ENCODE results near the gene ARHGAP26.

Gene ARHGAP26

DNA sequence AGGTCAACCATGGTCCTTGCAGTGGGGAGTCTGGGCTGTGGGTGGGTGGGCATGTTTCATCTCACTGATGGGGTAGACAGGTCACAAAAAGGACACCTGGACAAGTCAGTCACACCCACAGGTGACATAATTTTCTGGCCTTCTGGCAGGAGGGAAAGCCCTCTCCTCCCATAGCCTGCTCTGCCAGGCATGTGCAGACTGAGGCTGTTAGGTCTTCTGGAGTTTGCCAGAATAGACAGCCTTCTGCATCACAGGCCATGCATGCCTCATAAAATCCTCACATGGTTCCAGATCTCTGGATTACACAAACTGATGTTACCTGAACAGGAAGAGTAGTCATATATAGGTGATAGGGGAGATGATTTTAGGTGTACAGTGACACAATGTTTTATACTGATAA, 49.1 kb downstream of the ARHGAP26 start:
- Mint-ChIP-seq H3K36me3 (peaks cover 4% of the 10 kb centered on the region), H3K4me3 (no peak overlapping the region), H3K27me3 (no peaks in the 10 kb centered on the region), H3K9me3 (no peaks in the 10 kb centered on the region), H3K27ac (no peak overlapping the region), H3K4me1 (peaks cover 12% of the 10 kb centered on the region)
- CTCF ChIA-PET: no interaction called here
- DNase-seq: no peak

DNA sequence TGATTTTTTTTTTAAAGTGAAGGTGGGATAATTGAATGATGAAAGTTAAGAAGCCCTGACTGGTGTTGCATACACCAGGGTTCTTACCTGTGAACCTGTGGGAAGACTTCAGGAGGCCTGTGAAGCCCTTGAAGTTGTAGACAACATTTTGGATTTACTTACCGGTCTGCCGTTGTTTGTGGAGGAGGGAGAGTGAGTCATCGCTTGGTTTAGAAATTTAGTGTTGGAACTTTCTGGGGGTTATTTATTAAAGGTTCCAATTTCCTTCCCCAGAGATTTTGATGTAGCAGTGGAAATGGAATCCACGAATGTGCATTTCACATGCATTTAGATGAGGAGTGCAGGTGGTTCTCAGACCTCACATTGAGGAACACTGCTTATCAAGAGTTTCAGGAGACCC, 49.6 kb downstream of the ARHGAP26 start:
- peaks cover 4% of the 10 kb centered on the region for H3K36me3 Mint-ChIP-seq
- no peak for DNase-seq
- no peak overlapping the region for H3K4me3 Mint-ChIP-seq
- H3K4me1 Mint-ChIP-seq: peaks cover 12% of the 10 kb centered on the region
- no peaks in the 10 kb centered on the region for H3K9me3 Mint-ChIP-seq
- H3K27me3 Mint-ChIP-seq: no peaks in the 10 kb centered on the region
- CTCF ChIA-PET: interaction anchor here (2.3 kb wide), 1 partner anchor 22 kb away, joined by 6 read pairs; no protein-coding TSS in a partner anchor
- H3K27ac Mint-ChIP-seq: no peak overlapping the region

GRCh38 chr5:142820447-142820846, 50.3 kb downstream of the ARHGAP26 start:
- H3K4me1 Mint-ChIP-seq: peaks cover 14% of the 10 kb centered on the region
- H3K9me3 Mint-ChIP-seq: no peaks in the 10 kb centered on the region
- no peaks in the 10 kb centered on the region for H3K27me3 Mint-ChIP-seq
- DNase-seq: no peak
- no peak overlapping the region for H3K27ac Mint-ChIP-seq
- H3K36me3 Mint-ChIP-seq: peaks cover 4% of the 10 kb centered on the region
- H3K4me3 Mint-ChIP-seq: no peak overlapping the region
- CTCF ChIA-PET: interaction anchor here (0.7 to 2.3 kb wide), 2 partner anchors 22 to 71 kb away, joined by 3 to 6 read pairs; no protein-coding TSS in a partner anchor

DNA sequence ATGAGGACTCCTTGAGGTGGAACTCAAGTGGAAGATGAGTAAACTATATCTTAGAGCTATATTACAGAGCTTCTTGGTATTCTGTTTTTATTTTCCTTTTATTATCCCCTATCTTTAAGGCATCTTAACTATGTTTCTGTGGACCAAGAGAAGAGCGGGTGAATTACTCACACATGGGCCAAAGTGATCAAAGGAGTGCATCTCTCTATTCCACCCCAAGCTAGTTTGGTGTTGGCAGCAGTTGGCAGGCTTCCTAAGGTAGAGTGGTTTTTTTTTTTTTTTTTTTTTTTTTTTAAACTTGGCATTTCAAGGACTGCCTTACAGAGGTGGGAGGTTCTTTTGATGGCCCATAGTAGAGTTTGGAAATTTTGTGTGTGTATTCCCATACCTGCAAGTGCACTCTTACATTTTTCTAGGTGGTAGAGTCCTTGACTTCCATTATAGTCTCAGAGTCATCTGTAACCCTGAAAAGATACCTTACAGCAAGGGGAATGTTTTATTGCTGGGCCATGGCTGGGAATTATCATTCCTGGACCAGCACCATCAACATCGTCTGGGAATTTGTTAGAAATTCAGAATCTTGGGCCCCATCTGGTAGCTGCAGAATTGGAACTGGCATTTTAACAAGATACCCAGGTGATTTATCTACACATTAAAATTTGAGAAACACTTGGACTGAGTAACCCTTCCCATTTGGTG, 51.0 kb downstream of the ARHGAP26 start:
- H3K4me1 Mint-ChIP-seq: peaks cover 20% of the 10 kb centered on the region
- H3K36me3 Mint-ChIP-seq: peaks cover 4% of the 10 kb centered on the region
- H3K4me3 Mint-ChIP-seq: no peak overlapping the region
- H3K9me3 Mint-ChIP-seq: no peaks in the 10 kb centered on the region
- H3K27ac Mint-ChIP-seq: no peak overlapping the region
- H3K27me3 Mint-ChIP-seq: no peaks in the 10 kb centered on the region
- DNase-seq: no peak
- CTCF ChIA-PET: interaction anchor here (0.6 to 3.9 kb wide), 5 partner anchors 14 to 72 kb away, joined by 3 to 12 read pairs (median 4); partner anchors contain the start of gene ARHGAP26

DNA sequence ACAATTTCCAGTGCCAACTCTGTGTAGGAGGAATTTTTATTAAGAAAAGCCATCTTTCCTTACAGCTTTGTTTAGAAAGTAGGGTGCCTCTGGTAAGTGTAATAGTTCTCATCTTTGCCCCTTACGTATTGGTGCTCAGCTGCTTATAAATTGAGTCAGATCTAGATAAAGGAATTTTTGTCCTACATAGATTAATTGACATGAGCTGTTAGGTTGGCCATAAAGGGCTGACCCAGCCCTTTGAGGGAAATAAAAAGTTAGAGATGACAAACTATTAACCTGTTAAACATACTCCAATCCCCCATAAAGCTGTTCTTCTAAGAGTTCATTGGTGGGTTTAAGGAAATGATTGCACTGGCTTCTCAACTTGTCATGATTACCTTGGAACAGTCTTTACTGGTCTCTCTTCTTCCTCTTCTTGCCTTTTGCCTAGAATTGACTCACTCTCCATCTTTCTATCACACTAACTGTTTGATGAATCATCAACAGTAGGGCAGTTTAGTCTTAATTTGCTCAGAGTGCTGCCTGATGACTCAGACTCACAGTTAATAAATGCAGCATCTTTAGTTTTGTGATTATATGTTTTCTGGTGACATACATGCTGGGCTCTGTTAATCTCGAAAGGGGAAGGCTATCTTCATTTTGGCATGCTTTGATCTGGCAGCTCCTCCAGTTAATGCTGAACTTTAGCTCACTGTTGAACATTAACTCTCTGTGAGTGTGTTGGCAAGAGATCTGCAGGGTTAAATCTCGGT, 51.7 kb downstream of the ARHGAP26 start:
- peak overlapping the region; percentile 35 for H3K27ac Mint-ChIP-seq
- H3K27me3 Mint-ChIP-seq: no peaks in the 10 kb centered on the region
- H3K9me3 Mint-ChIP-seq: no peaks in the 10 kb centered on the region
- peaks cover 4% of the 10 kb centered on the region for H3K36me3 Mint-ChIP-seq
- H3K4me1 Mint-ChIP-seq: peaks cover 27% of the 10 kb centered on the region
- DNase-seq: no peak
- H3K4me3 Mint-ChIP-seq: no peak overlapping the region
- CTCF ChIA-PET: interaction anchor here (1.3 to 3.9 kb wide), 4 partner anchors 13 to 51 kb away, joined by 4 to 12 read pairs (median 5); partner anchors contain the start of gene ARHGAP26

GRCh38 chr5:142823126-142823525, 52.9 kb downstream of the ARHGAP26 start:
- CTCF ChIA-PET: interaction anchor here (1.2 to 3.9 kb wide), 4 partner anchors 10 to 53 kb away, joined by 3 to 12 read pairs (median 4); partner anchors contain the start of gene ARHGAP26
- Mint-ChIP-seq H3K36me3 (peaks cover 4% of the 10 kb centered on the region), H3K4me3 (no peak overlapping the region), H3K4me1 (peaks cover 36% of the 10 kb centered on the region), H3K9me3 (no peaks in the 10 kb centered on the region), H3K27ac (no peak overlapping the region), H3K27me3 (no peaks in the 10 kb centered on the region)
- DNase-seq: no peak

GRCh38 chr5:142823806-142824205, 53.6 kb downstream of the ARHGAP26 start:
- peaks cover 36% of the 10 kb centered on the region for H3K4me1 Mint-ChIP-seq
- CTCF ChIA-PET: interaction anchor here (1.0 to 3.9 kb wide), 7 partner anchors 10 to 863 kb away, joined by 3 to 12 read pairs (median 3); partner anchors contain the start of gene ARHGAP26
- no peaks in the 10 kb centered on the region for H3K27me3 Mint-ChIP-seq

GRCh38 chr5:142824391-142824790, 54.2 kb downstream of the ARHGAP26 start:
- Mint-ChIP-seq H3K27ac (no peak overlapping the region), H3K9me3 (no peaks in the 10 kb centered on the region), H3K4me1 (peaks cover 36% of the 10 kb centered on the region), H3K27me3 (no peaks in the 10 kb centered on the region), H3K4me3 (no peak overlapping the region), H3K36me3 (peaks cover 4% of the 10 kb centered on the region)
- no peak for DNase-seq
- CTCF ChIA-PET: interaction anchor here (1.0 to 3.9 kb wide), 7 partner anchors 9 to 863 kb away, joined by 3 to 12 read pairs (median 3); partner anchors contain the start of gene ARHGAP26

More at GRCh38 chr5:142823806-142824205, 53.6 kb downstream of the ARHGAP26 start:
- DNase-seq: no peak
- H3K4me3 Mint-ChIP-seq: no peak overlapping the region
- H3K27ac Mint-ChIP-seq: no peak overlapping the region
- peaks cover 4% of the 10 kb centered on the region for H3K36me3 Mint-ChIP-seq
- no peaks in the 10 kb centered on the region for H3K9me3 Mint-ChIP-seq

- CTCF ChIA-PET: no interaction called here
- no peaks in the 10 kb centered on the region for H3K9me3 Mint-ChIP-seq
- no peak overlapping the region for H3K27ac Mint-ChIP-seq
- H3K4me3 Mint-ChIP-seq: no peak overlapping the region
- peaks cover 36% of the 10 kb centered on the region for H3K4me1 Mint-ChIP-seq
- no peak for DNase-seq
- no peaks in the 10 kb centered on the region for H3K27me3 Mint-ChIP-seq
- peaks cover 4% of the 10 kb centered on the region for H3K36me3 Mint-ChIP-seq
Measured at GRCh38 chr5:142825378-142826089, 55.4 kb downstream of the ARHGAP26 start.

GRCh38 chr5:142826093-142826492, 55.9 kb downstream of the ARHGAP26 start:
- Mint-ChIP-seq H3K4me3 (no peak overlapping the region), H3K27me3 (no peaks in the 10 kb centered on the region), H3K9me3 (no peaks in the 10 kb centered on the region), H3K36me3 (no peaks in the 10 kb centered on the region), H3K4me1 (peaks cover 33% of the 10 kb centered on the region), H3K27ac (no peak overlapping the region)
- CTCF ChIA-PET: no interaction called here
- DNase-seq: no peak

DNA sequence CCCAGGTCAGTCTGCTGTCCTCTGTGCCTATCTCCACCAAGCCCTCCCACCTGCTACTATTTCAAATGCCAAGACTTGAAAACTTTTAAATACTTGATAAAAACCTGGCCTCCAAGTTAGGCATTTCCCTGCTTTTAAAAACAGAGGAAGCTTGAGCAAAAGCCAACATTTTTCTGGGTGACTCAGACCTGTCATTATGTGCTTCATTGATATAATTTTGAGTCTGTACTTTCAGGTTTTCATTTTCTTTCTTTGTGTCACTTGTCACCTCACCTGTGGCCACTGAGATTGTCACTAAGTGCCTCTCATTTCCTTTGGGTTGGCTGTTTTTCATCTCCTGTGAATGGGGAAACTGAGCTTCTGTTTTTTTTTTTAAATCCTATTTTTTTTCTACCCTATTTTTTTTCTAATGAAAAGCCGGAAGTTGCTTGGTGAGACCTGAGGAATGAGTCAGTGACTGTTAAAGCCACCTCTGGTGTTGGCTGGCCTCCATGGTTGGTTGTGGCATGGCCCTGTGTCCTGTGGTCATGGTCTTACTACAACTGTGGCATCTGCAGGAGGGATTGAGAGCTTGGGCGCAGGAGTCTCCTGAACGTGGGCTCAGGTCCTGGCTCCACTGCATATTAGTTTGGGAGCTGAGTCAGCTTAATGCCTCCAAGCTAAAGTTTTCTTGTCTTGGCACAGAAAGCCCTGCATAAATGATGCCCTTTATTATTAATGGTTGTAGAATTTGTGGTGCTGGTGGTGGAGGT, 56.7 kb downstream of the ARHGAP26 start:
- Mint-ChIP-seq H3K4me3 (no peak overlapping the region), H3K9me3 (no peaks in the 10 kb centered on the region), H3K27me3 (no peaks in the 10 kb centered on the region), H3K4me1 (peaks cover 32% of the 10 kb centered on the region), H3K36me3 (no peaks in the 10 kb centered on the region), H3K27ac (peak overlapping the region; percentile 6)
- DNase-seq: no peak
- CTCF ChIA-PET: interaction anchor here (0.6 to 1.4 kb wide), 3 partner anchors 28 to 79 kb away, joined by 3 to 4 read pairs (median 3); no protein-coding TSS in a partner anchor

GRCh38 chr5:142827934-142828576, 57.9 kb downstream of the ARHGAP26 start:
- Mint-ChIP-seq H3K4me3 (no peak overlapping the region), H3K27ac (no peak overlapping the region), H3K9me3 (no peaks in the 10 kb centered on the region), H3K36me3 (peaks cover 1% of the 10 kb centered on the region), H3K4me1 (peaks cover 28% of the 10 kb centered on the region), H3K27me3 (no peaks in the 10 kb centered on the region)
- no peak for DNase-seq
- CTCF ChIA-PET: interaction anchor here (1.0 to 1.4 kb wide), 2 partner anchors 29 to 80 kb away, joined by 3 to 4 read pairs; no protein-coding TSS in a partner anchor

All from activated naive CD4-positive, alpha-beta T cell treated with anti-CD3 and anti-CD28 coated beads, Interleukin-2, amount 10 ng/mL, durations not matched to agents 7 days and 5 days (primary cell).